Astrocyte (in vitro differentiated cells and primary cell): ENCODE results near the gene FAU. TPM values are rescaled to one million over a fixed set of nuclear protein-coding genes. Genes with fewer than 3 reads are reported as not detected.

Experiments
- DNase-seq: peaks from one replicate; pipeline ENCODE4 v3.0.0-alpha.2; 2010; ENCODE audit warnings: low read depth
- FAIRE-seq: peaks from 2 replicates; lab custom pipeline; 2011; peaks lifted over from hg19 to GRCh38; lab: Jason Lieb, UNC
- H2AFZ ChIP-seq: 2 replicates; pipeline ENCODE4 v1.6.0; 2012; ENCODE audit warnings: low read depth, low read length, inconsistent platforms
- H3K27ac ChIP-seq: 2 replicates; pipeline ENCODE4 v1.5.1; 2011; ENCODE audit warnings: low read depth, low read length, inconsistent platforms
- H3K27me3 ChIP-seq: 2 replicates; pipeline ENCODE4 v1.6.0; 2011; ENCODE audit warnings: low read length, inconsistent platforms; ENCODE audit not compliant: insufficient read depth
- H3K36me3 ChIP-seq: 2 replicates; pipeline ENCODE4 v1.5.1; 2011; ENCODE audit warnings: low read length, inconsistent platforms; ENCODE audit not compliant: insufficient read depth
- H3K4me1 ChIP-seq: 2 replicates; pipeline ENCODE4 v1.5.1; 2011; ENCODE audit warnings: low read length, inconsistent platforms; ENCODE audit not compliant: insufficient read depth
- H3K4me2 ChIP-seq: 2 replicates; pipeline ENCODE4 v1.6.0; 2012; ENCODE audit warnings: low read length, inconsistent platforms
- H3K4me3 ChIP-seq: 2 replicates; pipeline ENCODE4 v1.5.1; 2011; ENCODE audit warnings: low read depth, mild to moderate bottlenecking, low read length, inconsistent platforms; ENCODE audit not compliant: insufficient read depth
- H3K79me2 ChIP-seq: 2 replicates; pipeline ENCODE4 v1.6.0; 2012; ENCODE audit warnings: mild to moderate bottlenecking, low read length, inconsistent platforms; ENCODE audit not compliant: insufficient read depth
- H3K9ac ChIP-seq: 2 replicates; pipeline ENCODE4 v1.6.0; 2012; ENCODE audit warnings: mild to moderate bottlenecking, low read length, inconsistent platforms
- H3K9me3 ChIP-seq: 2 replicates; pipeline ENCODE4 v1.5.1; 2012; ENCODE audit warnings: low read depth, mild to moderate bottlenecking, low read length, inconsistent platforms; ENCODE audit not compliant: insufficient read depth
- H4K20me1 ChIP-seq: 2 replicates; pipeline ENCODE4 v1.6.0; 2012; ENCODE audit warnings: low read length, inconsistent platforms; ENCODE audit not compliant: insufficient read depth
- H3K27ac Mint-ChIP-seq: one replicate; pipeline ENCODE4 v1.8.0; 2021; ENCODE audit warnings: mild to moderate bottlenecking, mixed read lengths; ENCODE audit not compliant: unreplicated experiment
- H3K27me3 Mint-ChIP-seq: one replicate; pipeline ENCODE4 v1.8.0; 2021; ENCODE audit warnings: low read depth, mixed read lengths; ENCODE audit not compliant: unreplicated experiment
- H3K36me3 Mint-ChIP-seq: one replicate; pipeline ENCODE4 v1.8.0; 2021; ENCODE audit warnings: low read depth, mixed read lengths; ENCODE audit not compliant: unreplicated experiment
- H3K4me1 Mint-ChIP-seq: one replicate; pipeline ENCODE4 v1.8.0; 2021; ENCODE audit warnings: low read depth, mixed read lengths; ENCODE audit not compliant: unreplicated experiment
- H3K4me3 Mint-ChIP-seq: one replicate; pipeline ENCODE4 v1.8.0; 2021; ENCODE audit warnings: mild to moderate bottlenecking, moderate library complexity, mixed read lengths; ENCODE audit not compliant: unreplicated experiment
- H3K9me3 Mint-ChIP-seq: one replicate; pipeline ENCODE4 v1.8.0; 2021; ENCODE audit warnings: mild to moderate bottlenecking, mixed read lengths; ENCODE audit not compliant: unreplicated experiment
- EZH2 ChIP-seq: IDR thresholded peaks from 2 replicates; pipeline ENCODE4 v1.6.1; 2012; ENCODE audit warnings: mild to moderate bottlenecking, low read length, inconsistent platforms; ENCODE audit not compliant: insufficient read depth
- total RNA-seq: library from RNA; stranded (reverse); gene quantifications from 2 replicates; pipeline ENCODE4 v1.2.1, GENCODE V29; 2021
- TF ChIP-seq, protein P1 (sequence below): IDR thresholded peaks from 2 replicates; pipeline ENCODE4 v1.5.1; 2011; ENCODE audit warnings: low read depth, mild to moderate bottlenecking, inconsistent platforms, low read length, moderate library complexity; ENCODE audit not compliant: insufficient read depth

Gene FAU
- total RNA-seq, 1 donor from 2014 or later: 694 TPM

DNA sequence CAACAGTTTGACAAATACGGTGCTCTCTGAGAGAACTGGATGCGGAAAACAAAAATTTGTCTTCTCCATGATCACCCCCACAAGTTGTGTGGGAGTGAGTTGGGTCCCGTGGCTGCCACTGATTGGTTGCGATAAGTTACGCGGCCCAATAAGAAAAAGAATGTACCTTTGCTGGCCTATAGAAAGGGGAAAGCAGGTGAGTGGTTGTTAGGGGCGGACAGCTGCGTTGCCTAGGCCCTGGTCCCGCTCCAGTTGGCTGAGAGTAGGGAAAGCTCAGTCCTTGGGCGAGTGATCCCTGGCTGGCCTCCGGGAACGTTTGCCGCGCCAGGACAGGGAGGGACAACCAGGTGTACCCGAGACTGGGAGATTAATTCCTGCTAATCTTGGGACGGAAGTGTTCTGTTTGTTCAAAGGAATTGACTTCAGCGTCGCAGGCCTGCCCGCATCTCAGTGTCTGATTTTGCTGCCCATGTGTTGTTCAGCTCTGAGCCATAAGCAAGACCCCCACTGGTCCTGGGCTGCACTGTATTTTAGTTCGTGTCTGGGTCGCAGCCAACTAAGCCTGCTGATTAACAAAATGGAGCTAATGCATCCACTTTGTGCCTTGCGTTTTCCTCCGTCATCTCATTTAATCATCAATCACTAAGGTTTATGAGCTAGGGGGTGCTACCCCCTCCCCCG is 13.2 kb upstream of the FAU start:
- Mint-ChIP-seq H3K27me3 (peaks cover 4% of the 10 kb centered on the region), H3K9me3 (no peaks in the 10 kb centered on the region), H3K4me1 (peaks cover 8% of the 10 kb centered on the region), H3K27ac (peak overlapping the region; percentile 100), H3K4me3 (peak overlapping the region; percentile 99), H3K36me3 (peaks cover 14% of the 10 kb centered on the region)
- peak overlapping the region; percentile 98 for H3K4me2 ChIP-seq
- H2AFZ ChIP-seq: peak overlapping the region; percentile 85
- peaks cover 38% of the 10 kb centered on the region for H3K79me2 ChIP-seq
- H3K36me3 ChIP-seq: peaks cover 12% of the 10 kb centered on the region
- DNase-seq: peak; percentile 97
- FAIRE-seq: peak; percentile 80
- no peak for TF ChIP-seq EZH2
- TF ChIP-seq, protein P1, sequence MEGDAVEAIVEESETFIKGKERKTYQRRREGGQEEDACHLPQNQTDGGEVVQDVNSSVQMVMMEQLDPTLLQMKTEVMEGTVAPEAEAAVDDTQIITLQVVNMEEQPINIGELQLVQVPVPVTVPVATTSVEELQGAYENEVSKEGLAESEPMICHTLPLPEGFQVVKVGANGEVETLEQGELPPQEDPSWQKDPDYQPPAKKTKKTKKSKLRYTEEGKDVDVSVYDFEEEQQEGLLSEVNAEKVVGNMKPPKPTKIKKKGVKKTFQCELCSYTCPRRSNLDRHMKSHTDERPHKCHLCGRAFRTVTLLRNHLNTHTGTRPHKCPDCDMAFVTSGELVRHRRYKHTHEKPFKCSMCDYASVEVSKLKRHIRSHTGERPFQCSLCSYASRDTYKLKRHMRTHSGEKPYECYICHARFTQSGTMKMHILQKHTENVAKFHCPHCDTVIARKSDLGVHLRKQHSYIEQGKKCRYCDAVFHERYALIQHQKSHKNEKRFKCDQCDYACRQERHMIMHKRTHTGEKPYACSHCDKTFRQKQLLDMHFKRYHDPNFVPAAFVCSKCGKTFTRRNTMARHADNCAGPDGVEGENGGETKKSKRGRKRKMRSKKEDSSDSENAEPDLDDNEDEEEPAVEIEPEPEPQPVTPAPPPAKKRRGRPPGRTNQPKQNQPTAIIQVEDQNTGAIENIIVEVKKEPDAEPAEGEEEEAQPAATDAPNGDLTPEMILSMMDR: no peak
- peaks cover 36% of the 10 kb centered on the region for H4K20me1 ChIP-seq
- peak overlapping the region; percentile 99 for H3K27ac ChIP-seq
- H3K4me3 ChIP-seq: peak overlapping the region; percentile 88
- no peaks in the 10 kb centered on the region for H3K9me3 ChIP-seq
- peak overlapping the region; percentile 98 for H3K9ac ChIP-seq
- H3K27me3 ChIP-seq: no peaks in the 10 kb centered on the region
- peaks cover 13% of the 10 kb centered on the region for H3K4me1 ChIP-seq

DNA sequence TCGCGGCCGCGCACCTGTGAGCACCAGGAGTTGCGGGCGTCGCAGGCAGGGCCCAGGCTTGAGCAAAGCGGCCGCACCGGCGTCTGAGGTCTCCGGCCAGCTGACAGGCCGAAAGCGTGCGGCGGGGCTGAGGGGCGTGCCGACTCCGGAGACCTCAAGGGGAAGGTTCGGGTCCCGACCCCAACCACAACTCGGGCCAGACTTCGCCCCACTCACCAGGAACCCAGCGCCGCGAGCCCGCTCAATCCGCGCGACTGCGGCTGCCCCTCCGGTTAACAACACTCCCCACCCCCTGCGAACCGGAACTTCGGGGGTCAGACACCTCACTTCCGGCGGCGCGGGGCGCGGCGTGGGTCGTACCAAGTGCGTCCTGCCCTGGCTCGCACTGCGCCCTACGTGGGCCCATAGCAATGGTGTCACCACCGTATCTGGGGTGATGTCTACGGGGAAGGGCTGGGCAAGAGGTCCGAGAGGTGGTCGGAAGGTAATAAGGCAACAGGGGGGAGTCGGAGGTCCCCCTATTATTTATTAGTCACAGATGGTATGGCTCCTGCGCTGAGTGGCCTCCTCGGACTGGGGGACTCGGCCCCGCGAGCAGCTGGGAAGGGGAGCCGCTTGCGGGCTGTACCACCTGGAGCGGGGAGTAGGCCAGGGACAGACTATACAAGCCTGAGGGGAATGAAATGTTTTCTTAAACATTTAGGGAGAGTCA is 12.5 kb upstream of the FAU start, which contains the start of gene SYVN1:
Gene SYVN1 (minus strand): TSS at position 280 of the 712 bp plus-strand sequence. CDS start 918 bp downstream, outside the sequence.
- H3K4me2 ChIP-seq: peak within 1 kb of the TSS; percentile 98
- H3K9ac ChIP-seq: peak within 1 kb of the TSS; percentile 98
- no peaks in the 10 kb centered on the region for H3K9me3 ChIP-seq
- peaks cover 43% of the 10 kb centered on the region for H4K20me1 ChIP-seq
- Mint-ChIP-seq H3K4me3 (peak within 1 kb of the TSS; percentile 99), H3K27ac (peak within 1 kb of the TSS; percentile 100), H3K36me3 (peaks cover 14% of the 10 kb centered on the region), H3K4me1 (peaks cover 8% of the 10 kb centered on the region), H3K9me3 (no peaks in the 10 kb centered on the region), H3K27me3 (no peaks in the 10 kb centered on the region)
- peaks cover 17% of the 10 kb centered on the region for H3K36me3 ChIP-seq
- peak within 1 kb of the TSS; percentile 88 for H3K4me3 ChIP-seq
- FAIRE-seq: no peak
- peak within 1 kb of the TSS; percentile 99 for H3K27ac ChIP-seq
- H3K4me1 ChIP-seq: peaks cover 13% of the 10 kb centered on the region
- peak; percentile 83 for DNase-seq
- TF ChIP-seq EZH2: no peak
- H3K27me3 ChIP-seq: no peaks in the 10 kb centered on the region
- H2AFZ ChIP-seq: peak within 1 kb of the TSS; percentile 85
- peaks cover 38% of the 10 kb centered on the region for H3K79me2 ChIP-seq

DNA sequence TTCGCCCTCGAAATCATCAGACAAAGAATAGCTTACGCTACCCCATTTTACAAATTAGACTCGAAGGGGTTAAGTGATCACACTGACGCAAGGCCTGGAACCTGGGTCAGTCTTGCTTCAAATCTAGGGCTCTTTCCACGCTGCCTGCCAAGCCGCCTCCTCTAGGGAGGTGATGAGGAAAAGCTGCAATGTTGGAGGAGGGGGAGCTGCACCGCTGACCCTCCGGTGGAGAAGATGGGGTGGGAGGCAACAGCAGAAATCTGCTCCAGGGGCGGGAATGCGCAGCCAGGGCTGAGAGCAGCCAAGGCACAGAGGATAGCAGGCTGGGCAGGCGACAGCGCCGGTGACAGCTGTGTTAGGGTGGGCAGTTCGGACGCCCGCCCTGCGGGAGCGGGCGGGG is 11.8 kb upstream of the FAU start:
- H3K9me3 ChIP-seq: no peaks in the 10 kb centered on the region
- FAIRE-seq: no peak
- peak overlapping the region; percentile 98 for H3K9ac ChIP-seq
- no peaks in the 10 kb centered on the region for H3K27me3 ChIP-seq
- Mint-ChIP-seq H3K27ac (peak overlapping the region; percentile 100), H3K4me3 (peak overlapping the region; percentile 99), H3K27me3 (no peaks in the 10 kb centered on the region), H3K9me3 (no peaks in the 10 kb centered on the region), H3K4me1 (peaks cover 8% of the 10 kb centered on the region), H3K36me3 (peaks cover 14% of the 10 kb centered on the region)
- peaks cover 50% of the 10 kb centered on the region for H4K20me1 ChIP-seq
- peak overlapping the region; percentile 99 for H3K27ac ChIP-seq
- TF ChIP-seq EZH2: no peak
- TF ChIP-seq, protein P1: no peak
- peaks cover 38% of the 10 kb centered on the region for H3K79me2 ChIP-seq
- H3K4me2 ChIP-seq: peak overlapping the region; percentile 98
- peaks cover 24% of the 10 kb centered on the region for H3K36me3 ChIP-seq
- DNase-seq: no peak
- H3K4me3 ChIP-seq: peak overlapping the region; percentile 88
- H3K4me1 ChIP-seq: peaks cover 13% of the 10 kb centered on the region
- H2AFZ ChIP-seq: peak overlapping the region; percentile 85
